Measurements from ENCODE around the gene PLTP. TPM values are rescaled to one million over a fixed set of nuclear protein-coding genes. Genes with fewer than 3 reads are reported as not detected.
A peak's percentile ranks its signal among the peaks of the same experiment; 100 is the strongest.

The PLTP gene
- total RNA-seq, 1 donor from 2014 or later = 48.5 TPM

DNA sequence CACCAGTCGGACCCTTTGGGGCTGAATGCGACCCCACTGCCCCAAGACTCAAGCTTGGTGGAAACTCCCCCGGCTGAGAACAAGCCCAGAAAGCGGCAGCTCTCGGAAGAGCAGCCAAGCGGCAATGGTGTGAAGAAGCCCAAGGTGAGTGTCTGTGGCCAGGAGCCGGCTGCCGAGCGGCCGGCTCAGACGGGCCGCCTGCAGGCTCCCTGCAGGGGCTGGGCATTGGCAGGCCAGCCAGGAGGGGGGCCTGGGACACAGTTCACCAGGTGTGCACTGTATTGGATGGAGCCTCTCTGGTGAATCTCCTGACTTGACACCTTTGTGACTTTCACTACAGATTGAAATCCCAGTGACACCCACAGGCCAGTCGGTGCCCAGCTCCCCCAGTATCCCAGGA is 28.5 kb upstream of the PLTP start:
- H3K27me3 Mint-ChIP-seq (ENCODE audit: low read depth) = no peaks in the 10 kb centered on the region
- no peak overlapping the region for H3K4me3 Mint-ChIP-seq (ENCODE audit: unreplicated experiment)
- H3K27ac Mint-ChIP-seq (ENCODE audit: unreplicated experiment) = no peak overlapping the region
- H3K36me3 Mint-ChIP-seq (ENCODE audit: low read depth) = peaks cover 25% of the 10 kb centered on the region
- no peaks in the 10 kb centered on the region for H3K9me3 Mint-ChIP-seq (ENCODE audit: low read depth)
- H3K4me1 Mint-ChIP-seq (ENCODE audit: low read depth) = peaks cover 13% of the 10 kb centered on the region
- no peak for DNase-seq (ENCODE audit: low spot score)
- TF ChIP-seq, protein P1, sequence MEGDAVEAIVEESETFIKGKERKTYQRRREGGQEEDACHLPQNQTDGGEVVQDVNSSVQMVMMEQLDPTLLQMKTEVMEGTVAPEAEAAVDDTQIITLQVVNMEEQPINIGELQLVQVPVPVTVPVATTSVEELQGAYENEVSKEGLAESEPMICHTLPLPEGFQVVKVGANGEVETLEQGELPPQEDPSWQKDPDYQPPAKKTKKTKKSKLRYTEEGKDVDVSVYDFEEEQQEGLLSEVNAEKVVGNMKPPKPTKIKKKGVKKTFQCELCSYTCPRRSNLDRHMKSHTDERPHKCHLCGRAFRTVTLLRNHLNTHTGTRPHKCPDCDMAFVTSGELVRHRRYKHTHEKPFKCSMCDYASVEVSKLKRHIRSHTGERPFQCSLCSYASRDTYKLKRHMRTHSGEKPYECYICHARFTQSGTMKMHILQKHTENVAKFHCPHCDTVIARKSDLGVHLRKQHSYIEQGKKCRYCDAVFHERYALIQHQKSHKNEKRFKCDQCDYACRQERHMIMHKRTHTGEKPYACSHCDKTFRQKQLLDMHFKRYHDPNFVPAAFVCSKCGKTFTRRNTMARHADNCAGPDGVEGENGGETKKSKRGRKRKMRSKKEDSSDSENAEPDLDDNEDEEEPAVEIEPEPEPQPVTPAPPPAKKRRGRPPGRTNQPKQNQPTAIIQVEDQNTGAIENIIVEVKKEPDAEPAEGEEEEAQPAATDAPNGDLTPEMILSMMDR (IDR thresholded peaks at IDR 0.05) = no peak

DNA sequence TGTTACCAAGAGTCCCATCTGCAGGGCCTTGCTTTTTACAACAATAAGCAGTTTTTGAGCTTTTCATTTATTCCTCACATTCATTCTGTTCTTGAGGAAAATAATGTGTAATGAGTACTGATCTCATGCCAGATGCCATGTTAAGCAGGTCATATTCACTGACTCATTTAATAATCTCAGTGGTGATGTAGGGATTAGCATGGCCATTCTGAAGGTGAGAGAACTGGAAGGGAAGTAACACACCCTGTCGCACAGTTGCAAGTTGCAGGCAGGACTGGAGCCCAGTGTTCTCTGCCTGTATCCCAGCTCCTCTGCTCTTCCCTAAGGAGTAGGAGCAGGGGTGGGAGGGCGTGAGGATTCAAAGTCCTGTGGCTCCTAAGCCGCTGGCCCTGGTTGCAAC is 28.1 kb upstream of the PLTP start:
- Mint-ChIP-seq H3K4me1 (ENCODE audit: low read depth) (peaks cover 13% of the 10 kb centered on the region), H3K4me3 (ENCODE audit: unreplicated experiment) (no peak overlapping the region), H3K27ac (ENCODE audit: unreplicated experiment) (no peak overlapping the region), H3K36me3 (ENCODE audit: low read depth) (peaks cover 25% of the 10 kb centered on the region), H3K27me3 (ENCODE audit: low read depth) (no peaks in the 10 kb centered on the region), H3K9me3 (ENCODE audit: low read depth) (no peaks in the 10 kb centered on the region)
- TF ChIP-seq, protein P1 (IDR thresholded peaks at IDR 0.05) = no peak
- DNase-seq (ENCODE audit: low spot score) = no peak

DNA sequence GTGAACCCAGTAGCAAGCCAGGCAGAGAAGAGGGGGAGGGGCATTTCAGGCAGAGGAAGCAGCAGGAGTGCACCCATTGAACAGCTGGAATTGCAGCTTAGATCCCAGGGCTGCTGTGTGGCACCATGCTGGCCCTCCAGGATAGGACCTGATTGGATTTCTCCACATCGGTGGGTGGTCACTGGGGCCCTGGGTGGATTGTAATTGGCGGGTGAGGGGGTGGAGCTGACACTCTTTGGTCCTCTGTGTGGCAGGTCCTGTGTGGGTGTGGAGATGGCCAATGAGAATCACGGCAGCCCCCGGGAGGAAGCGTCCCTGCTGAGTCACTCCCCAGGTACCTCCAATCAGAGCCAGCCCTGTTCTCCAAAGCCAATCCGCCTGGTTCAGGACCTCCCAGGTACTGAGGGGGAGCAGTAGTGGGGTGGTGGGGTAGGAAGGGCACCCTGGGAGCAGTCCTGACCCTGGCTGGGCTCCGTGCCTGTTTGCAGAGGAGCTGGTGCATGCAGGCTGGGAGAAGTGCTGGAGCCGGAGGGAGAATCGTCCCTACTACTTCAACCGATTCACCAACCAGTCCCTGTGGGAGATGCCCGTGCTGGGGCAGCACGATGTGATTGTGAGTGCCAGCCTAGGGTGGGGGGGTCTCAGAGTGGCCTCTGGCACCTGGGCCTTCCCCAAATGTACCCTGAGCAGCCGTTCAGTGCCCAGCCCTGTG is 26.9 kb upstream of the PLTP start:
- Mint-ChIP-seq H3K36me3 (ENCODE audit: low read depth) (peaks cover 19% of the 10 kb centered on the region), H3K4me1 (ENCODE audit: low read depth) (peaks cover 8% of the 10 kb centered on the region), H3K4me3 (ENCODE audit: unreplicated experiment) (no peak overlapping the region), H3K9me3 (ENCODE audit: low read depth) (no peaks in the 10 kb centered on the region), H3K27ac (ENCODE audit: unreplicated experiment) (no peak overlapping the region), H3K27me3 (ENCODE audit: low read depth) (no peaks in the 10 kb centered on the region)
- no peak for DNase-seq (ENCODE audit: low spot score)
- TF ChIP-seq, protein P1 (IDR thresholded peaks at IDR 0.05) = no peak

DNA sequence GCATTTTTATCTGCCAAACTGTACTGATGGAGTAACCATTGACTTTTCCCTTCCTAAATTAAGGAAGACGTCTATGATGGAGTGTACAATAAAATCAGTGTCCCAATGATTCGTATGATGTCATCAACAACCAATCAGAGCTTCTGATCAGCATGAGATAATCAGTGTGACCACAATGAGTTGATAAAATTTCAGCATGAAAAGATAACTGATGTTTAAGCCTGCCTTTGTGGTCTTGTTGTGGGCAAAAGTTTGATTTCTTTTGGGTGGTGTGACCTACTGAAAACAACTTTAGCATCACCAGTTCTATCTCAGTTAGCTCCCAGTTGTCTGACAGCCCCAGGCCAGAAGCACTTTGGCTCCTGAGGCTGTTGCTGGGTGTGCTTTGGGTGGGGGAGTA is 25.8 kb upstream of the PLTP start:
- Mint-ChIP-seq H3K9me3 (ENCODE audit: low read depth) (no peaks in the 10 kb centered on the region), H3K4me3 (ENCODE audit: unreplicated experiment) (no peak overlapping the region), H3K36me3 (ENCODE audit: low read depth) (peaks cover 20% of the 10 kb centered on the region), H3K4me1 (ENCODE audit: low read depth) (peaks cover 13% of the 10 kb centered on the region), H3K27ac (ENCODE audit: unreplicated experiment) (no peak overlapping the region), H3K27me3 (ENCODE audit: low read depth) (no peaks in the 10 kb centered on the region)
- no peak for DNase-seq (ENCODE audit: low spot score)
- TF ChIP-seq, protein P1 (IDR thresholded peaks at IDR 0.05) = no peak

DNA sequence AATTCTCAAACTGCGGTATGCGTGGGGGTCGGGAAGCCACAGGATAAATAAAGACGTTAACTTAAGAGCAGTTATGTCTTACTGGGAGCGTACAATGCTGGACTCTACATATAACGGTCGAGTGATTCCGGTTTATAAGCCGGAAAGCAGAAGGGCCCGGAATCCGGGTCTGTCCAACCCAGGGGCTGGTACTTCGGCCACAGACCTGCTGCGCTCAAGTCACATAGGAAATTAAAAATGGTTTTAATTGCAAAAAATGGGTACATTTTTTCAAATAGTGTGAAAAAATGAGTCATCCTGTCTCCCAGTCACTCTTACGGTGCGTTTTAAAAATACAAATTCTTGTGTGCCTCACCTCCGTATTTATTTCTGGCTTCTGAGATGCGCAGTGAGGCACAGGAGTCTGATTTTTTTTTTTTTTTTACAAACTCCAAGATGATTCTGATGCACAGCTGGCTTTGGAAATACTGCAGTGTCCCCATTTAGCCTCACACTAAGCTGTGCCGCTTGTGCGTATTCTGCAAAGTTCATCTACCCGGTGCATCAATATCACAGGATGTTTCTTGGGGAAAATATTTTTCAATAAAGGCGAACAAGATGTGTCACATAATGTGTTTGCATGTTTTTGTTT is 23.6 kb upstream of the PLTP start:
- no peak for DNase-seq (ENCODE audit: low spot score)
- TF ChIP-seq, protein P1 (IDR thresholded peaks at IDR 0.05) = no peak
- no peaks in the 10 kb centered on the region for H3K27me3 Mint-ChIP-seq (ENCODE audit: low read depth)
- H3K9me3 Mint-ChIP-seq (ENCODE audit: low read depth) = no peaks in the 10 kb centered on the region
- peaks cover 20% of the 10 kb centered on the region for H3K36me3 Mint-ChIP-seq (ENCODE audit: low read depth)
- H3K27ac Mint-ChIP-seq (ENCODE audit: unreplicated experiment) = peak overlapping the region; percentile 93
- peak overlapping the region; percentile 86 for H3K4me3 Mint-ChIP-seq (ENCODE audit: unreplicated experiment)
- peaks cover 13% of the 10 kb centered on the region for H3K4me1 Mint-ChIP-seq (ENCODE audit: low read depth)
